D721Med (cell line): ENCODE measurements around the gene LNP1.

Experiments
- DNase-seq: peaks from one replicate; pipeline ENCODE4 v3.0.0; 2011; ENCODE audit warnings: low spot score; ENCODE audit not compliant: insufficient read length
- FAIRE-seq: peaks from 2 replicates; lab custom pipeline; 2011; peaks lifted over from hg19 to GRCh38; lab: Jason Lieb, UNC
- CTCF ChIP-seq: IDR thresholded peaks from 2 replicates; pipeline ENCODE4 v1.5.1; 2012; ENCODE audit warnings: mild to moderate bottlenecking, control low read depth; ENCODE audit not compliant: insufficient read depth; ENCODE audit errors: missing control alignments

LNP1 gene

GRCh38 chr3:100480081-100480480 lies 78.7 kb downstream of the LNP1 start:
- no peak for DNase-seq
- TF ChIP-seq CTCF, result no peak
- no peak for FAIRE-seq

GRCh38 chr3:100482176-100482575 lies 80.8 kb downstream of the LNP1 start:
- DNase-seq (peak; percentile 19), FAIRE-seq (no peak)

GRCh38 chr3:100483529-100483928 lies 82.2 kb downstream of the LNP1 start:
- no peak for FAIRE-seq
- DNase-seq, result no peak
- no peak for TF ChIP-seq CTCF

More at GRCh38 chr3:100482176-100482575, 80.8 kb downstream of the LNP1 start:
- TF ChIP-seq CTCF, result no peak

- no peak for DNase-seq
- no peak for TF ChIP-seq CTCF
- FAIRE-seq, result no peak
These were observed 85.5 kb downstream of the LNP1 start for GRCh38 chr3:100486808-100487207.

GRCh38 chr3:100489118-100489517 lies 87.8 kb downstream of the LNP1 start:
- TF ChIP-seq CTCF, result no peak
- FAIRE-seq, result no peak

GRCh38 chr3:100492059-100493006 lies 91.0 kb downstream of the LNP1 start, which contains the start of gene TMEM45A:
Gene TMEM45A (plus strand): TSS chr3:100492619. CDS start chr3:100555212, 62,593 bp downstream.
- FAIRE-seq (no peak), DNase-seq (peak; percentile 69)
- TF ChIP-seq CTCF, result no peak

More at GRCh38 chr3:100489118-100489517, 87.8 kb downstream of the LNP1 start:
- no peak for DNase-seq
